B cell (primary cell): Measurements from ENCODE around the gene ZNF385A.

Experiments used
- CTCF ChIP-seq: fragments of 200-600 bp; IDR thresholded peaks from one replicate; pipeline ENCODE4 v1.8.0; 2022; ENCODE audit warnings: antibody characterized with exemption, mild to moderate bottlenecking
- EZH2 ChIP-seq: IDR thresholded peaks from 2 replicates; pipeline ENCODE4 v1.6.1; 2012; ENCODE audit warnings: borderline replicate concordance, low read depth, mild to moderate bottlenecking, moderate library complexity, low read length; ENCODE audit not compliant: insufficient read depth, poor library complexity, severe bottlenecking

GRCh38 chr12:54389134-54389508, 4.6 kb upstream of the ZNF385A start:
- TF ChIP-seq CTCF = no peak
- no peak for TF ChIP-seq EZH2
